ENCODE data around the gene DSPP.

- TF ChIP-seq CTCF (conservative IDR thresholded peaks at IDR 0.05 in 1 of 2, IDR thresholded peaks at IDR 0.05 in 1 of 2; ENCODE audit: extremely low read depth in 1 of 2, insufficient read depth in 1 of 2, low read depth in 1 of 2, low read length in 2 of 2) (peak; percentile 15 to 20), EZH2 (IDR thresholded peaks at IDR 0.05; ENCODE audit: borderline replicate concordance, low read length) (no peak)
Measured at GRCh38 chr4:87644286-87644685, 36.0 kb downstream of the DSPP start.
